PFSK-1 (cell line): ENCODE results near the gene DHRS12.

Experiments used
- FOXP2 ChIP-seq: optimal IDR thresholded peaks from 2 replicates; pipeline ENCODE3; 2011; ENCODE audit warnings: borderline replicate concordance, control low read depth, inconsistent platforms; ENCODE audit not compliant: insufficient read depth; ENCODE audit errors: extremely low read length, extremely low read depth
- POLR2AphosphoS5 ChIP-seq: IDR thresholded peaks from 2 replicates; pipeline ENCODE4 v1.6.1; 2012; ENCODE audit warnings: low read depth, mild to moderate bottlenecking, control low read depth, low read length, moderate library complexity
- SIN3A ChIP-seq: IDR thresholded peaks from 2 replicates; pipeline ENCODE4 v1.6.1; 2012; ENCODE audit warnings: mild to moderate bottlenecking, low read length, moderate library complexity, borderline replicate concordance; ENCODE audit not compliant: insufficient read depth
- TAF1 ChIP-seq: IDR thresholded peaks from 2 replicates; pipeline ENCODE4 v1.6.1; 2012; ENCODE audit warnings: low read length, control low read depth, borderline replicate concordance; ENCODE audit not compliant: insufficient read depth
- TF ChIP-seq, protein P1 (sequence below), 2 experiments: IDR thresholded peaks; 2 replicates each; pipeline versions ENCODE4 v1.6.1 to v1.8.0; 2011 to 2012; ENCODE audit warnings: low read depth in 2 of 2, low read length in 2 of 2, control low read depth in 1 of 2, inconsistent platforms in 1 of 2, mild to moderate bottlenecking in 1 of 2, moderate library complexity in 1 of 2; ENCODE audit not compliant: insufficient read depth in 1 of 2

The DHRS12 gene

DNA sequence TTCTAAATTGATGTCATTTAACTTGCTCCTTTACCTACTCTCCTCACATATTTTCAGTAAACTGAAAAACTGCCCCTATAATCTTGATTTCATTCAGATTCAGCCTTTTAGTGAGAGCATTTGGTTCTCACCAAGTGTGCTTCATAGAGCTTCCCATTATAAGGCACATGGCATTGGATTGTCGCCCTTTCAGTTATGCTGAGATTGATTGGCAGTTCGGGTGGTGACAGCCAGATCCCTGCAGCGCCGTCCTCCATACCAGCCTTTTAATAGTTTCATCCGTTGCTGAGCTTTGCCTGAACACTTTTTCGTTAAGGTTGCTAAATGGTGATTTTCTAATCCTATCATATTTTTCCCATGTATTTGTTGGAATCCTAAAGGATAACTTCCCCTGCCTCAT, 80.4 kb downstream of the DHRS12 start:
- TF ChIP-seq TAF1 (no peak), SIN3A (no peak), POLR2AphosphoS5 (no peak), FOXP2 (no peak)
- TF ChIP-seq, protein P1, sequence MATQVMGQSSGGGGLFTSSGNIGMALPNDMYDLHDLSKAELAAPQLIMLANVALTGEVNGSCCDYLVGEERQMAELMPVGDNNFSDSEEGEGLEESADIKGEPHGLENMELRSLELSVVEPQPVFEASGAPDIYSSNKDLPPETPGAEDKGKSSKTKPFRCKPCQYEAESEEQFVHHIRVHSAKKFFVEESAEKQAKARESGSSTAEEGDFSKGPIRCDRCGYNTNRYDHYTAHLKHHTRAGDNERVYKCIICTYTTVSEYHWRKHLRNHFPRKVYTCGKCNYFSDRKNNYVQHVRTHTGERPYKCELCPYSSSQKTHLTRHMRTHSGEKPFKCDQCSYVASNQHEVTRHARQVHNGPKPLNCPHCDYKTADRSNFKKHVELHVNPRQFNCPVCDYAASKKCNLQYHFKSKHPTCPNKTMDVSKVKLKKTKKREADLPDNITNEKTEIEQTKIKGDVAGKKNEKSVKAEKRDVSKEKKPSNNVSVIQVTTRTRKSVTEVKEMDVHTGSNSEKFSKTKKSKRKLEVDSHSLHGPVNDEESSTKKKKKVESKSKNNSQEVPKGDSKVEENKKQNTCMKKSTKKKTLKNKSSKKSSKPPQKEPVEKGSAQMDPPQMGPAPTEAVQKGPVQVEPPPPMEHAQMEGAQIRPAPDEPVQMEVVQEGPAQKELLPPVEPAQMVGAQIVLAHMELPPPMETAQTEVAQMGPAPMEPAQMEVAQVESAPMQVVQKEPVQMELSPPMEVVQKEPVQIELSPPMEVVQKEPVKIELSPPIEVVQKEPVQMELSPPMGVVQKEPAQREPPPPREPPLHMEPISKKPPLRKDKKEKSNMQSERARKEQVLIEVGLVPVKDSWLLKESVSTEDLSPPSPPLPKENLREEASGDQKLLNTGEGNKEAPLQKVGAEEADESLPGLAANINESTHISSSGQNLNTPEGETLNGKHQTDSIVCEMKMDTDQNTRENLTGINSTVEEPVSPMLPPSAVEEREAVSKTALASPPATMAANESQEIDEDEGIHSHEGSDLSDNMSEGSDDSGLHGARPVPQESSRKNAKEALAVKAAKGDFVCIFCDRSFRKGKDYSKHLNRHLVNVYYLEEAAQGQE (IDR thresholded peaks at IDR 0.05; ENCODE audit: insufficient read depth in 1 of 2, low read depth in 2 of 2, low read length in 2 of 2) = no peak

GRCh38 chr13:51721496-51721895, 82.5 kb downstream of the DHRS12 start:
- TF ChIP-seq SIN3A (no peak), FOXP2 (no peak), TAF1 (no peak), POLR2AphosphoS5 (no peak)
- TF ChIP-seq, protein P1 (IDR thresholded peaks at IDR 0.05; ENCODE audit: insufficient read depth in 1 of 2, low read depth in 2 of 2, low read length in 2 of 2) = no peak

- TF ChIP-seq, protein P1 (IDR thresholded peaks at IDR 0.05; ENCODE audit: insufficient read depth in 1 of 2, low read depth in 2 of 2, low read length in 2 of 2) = no peak
- TF ChIP-seq TAF1 (no peak), POLR2AphosphoS5 (no peak), SIN3A (no peak), FOXP2 (no peak)
These were observed 84.6 kb downstream of the DHRS12 start for GRCh38 chr13:51719394-51719793.
